HL-60 (cell line): ENCODE results near the gene MXRA7.

Source experiments
- DNase-seq, 2 experiments: peaks; one replicate each; pipeline ENCODE4 v3.0.0-alpha.2; 2010 to 2020; ENCODE audit warnings: low read depth in 1 of 2, low spot score in 1 of 2
- H3K27ac ChIP-seq: fragments of 250-450 bp; sonication (Bioruptor Pico); replicated peaks from 2 replicates; pipeline ENCODE4 v1.5.1; 2020; ENCODE audit warnings: mild to moderate bottlenecking, moderate library complexity
- H3K27me3 ChIP-seq: fragments of 250-450 bp; sonication (Bioruptor Pico); 2 replicates; pipeline ENCODE4 v1.5.1; 2021; ENCODE audit warnings: mild to moderate bottlenecking, moderate library complexity; ENCODE audit not compliant: insufficient read depth, poor library complexity, severe bottlenecking
- H3K4me3 ChIP-seq: replicated peaks from 2 replicates; pipeline ENCODE4 v1.5.1; 2011; ENCODE audit warnings: mild to moderate bottlenecking, control low read depth, low read length; ENCODE audit not compliant: insufficient read depth
- GABPA ChIP-seq: IDR thresholded peaks from 2 replicates; pipeline ENCODE4 v1.6.1; 2012; ENCODE audit warnings: low read depth
- POLR2AphosphoS5 ChIP-seq: IDR thresholded peaks from 2 replicates; pipeline ENCODE4 v1.6.1; 2012; ENCODE audit warnings: low read depth
- REST ChIP-seq: IDR thresholded peaks from 2 replicates; pipeline ENCODE4 v1.6.1; 2012; ENCODE audit warnings: low read depth; ENCODE audit not compliant: insufficient replicate concordance
- SPI1 ChIP-seq: IDR thresholded peaks from 2 replicates; pipeline ENCODE4 v1.6.1; 2012; ENCODE audit warnings: low read depth, mild to moderate bottlenecking, borderline replicate concordance
- TF ChIP-seq, protein P1 (sequence below): IDR thresholded peaks from one replicate; pipeline ENCODE4 v1.5.1; 2011; ENCODE audit warnings: low read length, control low read depth, inconsistent platforms; ENCODE audit not compliant: insufficient read depth

Gene MXRA7

DNA sequence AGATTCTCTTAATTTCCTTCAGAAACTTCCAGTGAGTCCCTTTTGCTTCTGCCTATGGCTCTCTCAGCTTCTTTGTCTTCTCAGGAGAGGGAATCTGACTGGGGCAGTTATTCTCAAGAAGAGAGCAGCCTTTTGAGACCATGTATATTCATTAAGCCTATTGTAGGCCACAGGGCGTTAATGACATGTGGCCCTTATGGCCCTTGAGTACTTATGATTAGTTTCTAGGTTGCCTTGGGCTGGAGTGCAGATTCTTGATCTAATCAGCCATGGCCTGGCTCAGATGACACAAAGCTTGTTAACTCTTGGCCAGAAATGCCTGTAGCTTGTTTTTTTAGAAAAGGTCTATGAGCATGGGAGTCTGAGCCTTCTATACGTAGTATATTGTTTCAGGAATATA, 44.5 kb upstream of the MXRA7 start:
- no peak for DNase-seq
- no peak overlapping the region for H3K4me3 ChIP-seq
- H3K27ac ChIP-seq = no peak overlapping the region
- no peaks in the 10 kb centered on the region for H3K27me3 ChIP-seq
- TF ChIP-seq POLR2AphosphoS5 = no peak
- TF ChIP-seq, protein P1, sequence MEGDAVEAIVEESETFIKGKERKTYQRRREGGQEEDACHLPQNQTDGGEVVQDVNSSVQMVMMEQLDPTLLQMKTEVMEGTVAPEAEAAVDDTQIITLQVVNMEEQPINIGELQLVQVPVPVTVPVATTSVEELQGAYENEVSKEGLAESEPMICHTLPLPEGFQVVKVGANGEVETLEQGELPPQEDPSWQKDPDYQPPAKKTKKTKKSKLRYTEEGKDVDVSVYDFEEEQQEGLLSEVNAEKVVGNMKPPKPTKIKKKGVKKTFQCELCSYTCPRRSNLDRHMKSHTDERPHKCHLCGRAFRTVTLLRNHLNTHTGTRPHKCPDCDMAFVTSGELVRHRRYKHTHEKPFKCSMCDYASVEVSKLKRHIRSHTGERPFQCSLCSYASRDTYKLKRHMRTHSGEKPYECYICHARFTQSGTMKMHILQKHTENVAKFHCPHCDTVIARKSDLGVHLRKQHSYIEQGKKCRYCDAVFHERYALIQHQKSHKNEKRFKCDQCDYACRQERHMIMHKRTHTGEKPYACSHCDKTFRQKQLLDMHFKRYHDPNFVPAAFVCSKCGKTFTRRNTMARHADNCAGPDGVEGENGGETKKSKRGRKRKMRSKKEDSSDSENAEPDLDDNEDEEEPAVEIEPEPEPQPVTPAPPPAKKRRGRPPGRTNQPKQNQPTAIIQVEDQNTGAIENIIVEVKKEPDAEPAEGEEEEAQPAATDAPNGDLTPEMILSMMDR = no peak
- no peak for TF ChIP-seq SPI1
- no peak for TF ChIP-seq REST
- no peak for TF ChIP-seq GABPA

- no peak overlapping the region for H3K27ac ChIP-seq
- DNase-seq = no peak
- TF ChIP-seq, protein P1 = no peak
- TF ChIP-seq SPI1 (no peak), REST (no peak)
- H3K4me3 ChIP-seq = no peak overlapping the region
- no peaks in the 10 kb centered on the region for H3K27me3 ChIP-seq
Measured at GRCh38 chr17:76753061-76753961, 42.5 kb upstream of the MXRA7 start.

DNA sequence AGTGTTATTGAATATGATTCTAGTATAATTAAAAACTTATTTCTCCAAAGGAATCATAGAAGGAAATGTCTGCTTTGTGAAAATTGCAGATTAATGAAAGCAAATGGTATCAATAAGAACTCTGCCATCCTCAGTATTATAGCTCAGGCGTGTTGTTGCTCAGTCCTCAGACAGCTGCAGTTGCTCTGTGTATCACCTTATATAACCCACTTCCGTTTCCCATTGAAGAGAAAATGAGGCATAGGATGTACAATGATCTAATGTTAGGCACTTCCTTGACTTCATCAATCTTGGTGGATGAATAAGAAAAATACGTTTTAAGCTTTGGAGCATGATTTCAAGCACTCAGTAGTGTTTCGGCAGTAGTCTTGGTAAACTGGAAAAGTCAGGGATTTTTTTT, 41.2 kb upstream of the MXRA7 start:
- H3K4me3 ChIP-seq = no peak overlapping the region
- H3K27ac ChIP-seq = no peak overlapping the region
- no peak for TF ChIP-seq POLR2AphosphoS5
- DNase-seq = no peak
- no peaks in the 10 kb centered on the region for H3K27me3 ChIP-seq

GRCh38 chr17:76751416-76751993, 40.7 kb upstream of the MXRA7 start:
- H3K27me3 ChIP-seq = no peaks in the 10 kb centered on the region
- TF ChIP-seq REST (no peak), GABPA (no peak), POLR2AphosphoS5 (no peak), SPI1 (no peak)
- TF ChIP-seq, protein P1 = no peak
- H3K27ac ChIP-seq = no peak overlapping the region
- no peak for DNase-seq
- H3K4me3 ChIP-seq = no peak overlapping the region
